GM12864 (cell line): Measurements from ENCODE around the gene SLC25A33.

ENCODE experiments used
- DNase-seq: peaks from one replicate; pipeline ENCODE4 v3.0.0-alpha.2; 2011; ENCODE audit warnings: low read depth
- H3K4me3 ChIP-seq: 2 replicates; pipeline ENCODE4 v1.5.1; 2011; ENCODE audit warnings: mild to moderate bottlenecking, low read depth, low read length, control low read depth
- TF ChIP-seq, protein P1 (sequence below): IDR thresholded peaks from 2 replicates; pipeline ENCODE4 v1.5.1; 2011; ENCODE audit warnings: low read depth, mild to moderate bottlenecking, moderate library complexity, low read length, control low read depth, inconsistent platforms; ENCODE audit errors: missing control alignments

Gene SLC25A33

GRCh38 chr1:9573723-9574122, 34.5 kb downstream of the SLC25A33 start:
- TF ChIP-seq, protein P1, sequence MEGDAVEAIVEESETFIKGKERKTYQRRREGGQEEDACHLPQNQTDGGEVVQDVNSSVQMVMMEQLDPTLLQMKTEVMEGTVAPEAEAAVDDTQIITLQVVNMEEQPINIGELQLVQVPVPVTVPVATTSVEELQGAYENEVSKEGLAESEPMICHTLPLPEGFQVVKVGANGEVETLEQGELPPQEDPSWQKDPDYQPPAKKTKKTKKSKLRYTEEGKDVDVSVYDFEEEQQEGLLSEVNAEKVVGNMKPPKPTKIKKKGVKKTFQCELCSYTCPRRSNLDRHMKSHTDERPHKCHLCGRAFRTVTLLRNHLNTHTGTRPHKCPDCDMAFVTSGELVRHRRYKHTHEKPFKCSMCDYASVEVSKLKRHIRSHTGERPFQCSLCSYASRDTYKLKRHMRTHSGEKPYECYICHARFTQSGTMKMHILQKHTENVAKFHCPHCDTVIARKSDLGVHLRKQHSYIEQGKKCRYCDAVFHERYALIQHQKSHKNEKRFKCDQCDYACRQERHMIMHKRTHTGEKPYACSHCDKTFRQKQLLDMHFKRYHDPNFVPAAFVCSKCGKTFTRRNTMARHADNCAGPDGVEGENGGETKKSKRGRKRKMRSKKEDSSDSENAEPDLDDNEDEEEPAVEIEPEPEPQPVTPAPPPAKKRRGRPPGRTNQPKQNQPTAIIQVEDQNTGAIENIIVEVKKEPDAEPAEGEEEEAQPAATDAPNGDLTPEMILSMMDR, result peak; percentile 56
- no peak overlapping the region for H3K4me3 ChIP-seq
- no peak for DNase-seq

DNA sequence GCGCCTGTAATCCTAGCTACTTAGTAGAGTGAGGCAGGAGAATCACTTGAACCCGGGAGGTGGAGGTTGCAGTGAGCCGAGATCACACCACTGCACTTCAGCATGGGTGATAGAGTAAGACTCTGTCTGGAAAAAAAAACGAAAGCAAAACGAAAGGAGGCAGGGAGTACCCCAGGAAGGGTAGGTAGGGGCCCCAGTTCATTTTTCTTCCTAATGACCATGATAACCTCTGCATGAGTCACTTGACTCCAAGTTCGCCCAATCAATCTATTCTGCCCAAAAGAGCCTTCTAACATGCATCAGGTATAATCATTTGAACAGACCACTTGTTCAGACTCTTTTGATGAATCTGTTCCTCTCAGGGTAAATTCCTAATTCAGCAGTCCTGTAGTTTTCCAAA, 36.2 kb downstream of the SLC25A33 start:
- TF ChIP-seq, protein P1, result no peak
- no peak overlapping the region for H3K4me3 ChIP-seq
- DNase-seq, result no peak

DNA sequence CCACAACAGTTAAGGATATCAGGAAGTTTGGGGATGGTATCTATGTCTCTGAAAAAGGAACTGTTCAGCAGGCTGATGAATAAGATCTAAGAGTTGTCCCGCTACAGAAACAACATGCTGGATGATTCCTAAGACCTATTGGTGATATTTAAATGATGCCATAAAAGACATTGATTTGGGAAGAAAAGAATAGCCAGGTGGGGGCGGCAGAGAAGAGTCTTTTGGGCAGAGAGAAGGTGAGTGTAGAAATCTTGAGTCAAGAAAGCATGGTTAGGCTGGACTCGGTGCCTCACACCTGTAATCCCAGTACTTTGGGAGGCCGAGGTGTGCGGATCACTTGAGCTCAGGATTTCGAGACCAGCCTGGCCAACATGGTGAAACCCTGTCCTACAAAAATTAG, 37.6 kb downstream of the SLC25A33 start:
- TF ChIP-seq, protein P1, result no peak
- no peak for DNase-seq
- no peak overlapping the region for H3K4me3 ChIP-seq

- no peak overlapping the region for H3K4me3 ChIP-seq
- no peak for DNase-seq
- TF ChIP-seq, protein P1, result no peak
Measured at GRCh38 chr1:9577423-9577822, 38.2 kb downstream of the SLC25A33 start.

- no peak for DNase-seq
- TF ChIP-seq, protein P1, result no peak
Measured at GRCh38 chr1:9580942-9581341, 41.7 kb downstream of the SLC25A33 start.

GRCh38 chr1:9586147-9586766, 47.0 kb downstream of the SLC25A33 start:
- TF ChIP-seq, protein P1, result no peak
- DNase-seq, result no peak
- H3K4me3 ChIP-seq, result no peak overlapping the region

More at GRCh38 chr1:9580942-9581341, 41.7 kb downstream of the SLC25A33 start:
- no peak overlapping the region for H3K4me3 ChIP-seq

DNA sequence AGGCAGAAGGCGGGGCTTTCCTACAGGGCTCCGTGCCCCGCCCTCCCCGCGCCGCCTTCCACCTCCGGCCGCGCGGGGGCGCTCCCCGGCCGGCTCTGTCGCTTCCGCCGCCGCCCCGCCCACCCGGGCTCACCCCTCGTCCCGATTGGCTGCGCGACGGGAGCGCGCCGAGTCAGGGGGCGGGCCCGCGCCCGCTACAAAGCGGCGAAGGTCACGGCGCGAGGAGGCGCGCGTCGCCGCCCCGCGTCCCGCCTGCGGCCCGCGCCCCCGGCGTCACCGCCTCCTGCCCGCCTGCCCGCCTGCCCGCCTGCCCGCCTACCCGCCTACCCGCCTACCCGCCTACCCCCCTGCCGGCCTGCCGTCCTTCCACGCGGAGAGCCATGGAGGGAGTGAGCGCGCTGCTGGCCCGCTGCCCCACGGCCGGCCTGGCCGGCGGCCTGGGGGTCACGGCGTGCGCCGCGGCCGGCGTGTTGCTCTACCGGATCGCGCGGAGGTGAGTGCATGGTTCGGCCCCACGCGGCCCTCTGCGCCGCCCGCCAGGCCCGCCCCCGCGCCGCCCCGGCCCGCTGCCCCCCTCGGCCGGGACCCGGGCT, 49.4 kb downstream of the SLC25A33 start, which contains the start of gene TMEM201:
TMEM201 (plus strand) TSS at position 361 of the 593 bp plus-strand sequence; CDS start at position 381, 20 bp downstream.
- peak within 1 kb of the TSS; percentile 94 for H3K4me3 ChIP-seq
- peak; percentile 59 for DNase-seq
- TF ChIP-seq, protein P1, result peak; percentile 69
